Ishikawa (cell line): ENCODE data around the gene NOS3.

Source experiments
- CEBPB ChIP-seq: IDR thresholded peaks from 2 replicates; pipeline ENCODE4 v1.6.1; 2012
- CREB1 ChIP-seq: IDR thresholded peaks from 2 replicates; pipeline ENCODE4 v1.6.1; 2012; ENCODE audit warnings: low read depth
- EGR1 ChIP-seq: IDR thresholded peaks from 2 replicates; pipeline ENCODE4 v1.6.1; 2012
- EP300 ChIP-seq: IDR thresholded peaks from 2 replicates; pipeline ENCODE4 v1.6.1; 2012; ENCODE audit warnings: borderline replicate concordance
- FOXM1 ChIP-seq: IDR thresholded peaks from 2 replicates; pipeline ENCODE4 v1.6.1; 2012; ENCODE audit warnings: low read depth, borderline replicate concordance
- NFIC ChIP-seq: IDR thresholded peaks from 2 replicates; pipeline ENCODE4 v1.6.1; 2012
- RAD21 ChIP-seq: IDR thresholded peaks from 2 replicates; pipeline ENCODE4 v1.6.1; 2012; ENCODE audit warnings: low read depth
- TAF1 ChIP-seq: IDR thresholded peaks from 2 replicates; pipeline ENCODE4 v1.6.1; 2012; ENCODE audit warnings: low read depth, mild to moderate bottlenecking
- TCF12 ChIP-seq: IDR thresholded peaks from 2 replicates; pipeline ENCODE4 v1.6.1; 2012; ENCODE audit warnings: low read depth
- TEAD4 ChIP-seq: IDR thresholded peaks from 2 replicates; pipeline ENCODE4 v1.6.1; 2012
- USF1 ChIP-seq: IDR thresholded peaks from 2 replicates; pipeline ENCODE4 v1.6.1; 2012
- YY1 ChIP-seq: IDR thresholded peaks from 2 replicates; pipeline ENCODE4 v1.6.1; 2012; ENCODE audit warnings: low read depth
- ZBTB7A ChIP-seq: IDR thresholded peaks from 2 replicates; pipeline ENCODE4 v1.6.1; 2012; ENCODE audit warnings: low read depth
- TF ChIP-seq, protein P1 (sequence below): IDR thresholded peaks from 2 replicates; pipeline ENCODE4 v1.6.1; 2012
- TF ChIP-seq, protein P2 (sequence below): IDR thresholded peaks from 2 replicates; pipeline ENCODE4 v1.6.1; 2012; ENCODE audit warnings: low read depth, mild to moderate bottlenecking

NOS3 gene

DNA sequence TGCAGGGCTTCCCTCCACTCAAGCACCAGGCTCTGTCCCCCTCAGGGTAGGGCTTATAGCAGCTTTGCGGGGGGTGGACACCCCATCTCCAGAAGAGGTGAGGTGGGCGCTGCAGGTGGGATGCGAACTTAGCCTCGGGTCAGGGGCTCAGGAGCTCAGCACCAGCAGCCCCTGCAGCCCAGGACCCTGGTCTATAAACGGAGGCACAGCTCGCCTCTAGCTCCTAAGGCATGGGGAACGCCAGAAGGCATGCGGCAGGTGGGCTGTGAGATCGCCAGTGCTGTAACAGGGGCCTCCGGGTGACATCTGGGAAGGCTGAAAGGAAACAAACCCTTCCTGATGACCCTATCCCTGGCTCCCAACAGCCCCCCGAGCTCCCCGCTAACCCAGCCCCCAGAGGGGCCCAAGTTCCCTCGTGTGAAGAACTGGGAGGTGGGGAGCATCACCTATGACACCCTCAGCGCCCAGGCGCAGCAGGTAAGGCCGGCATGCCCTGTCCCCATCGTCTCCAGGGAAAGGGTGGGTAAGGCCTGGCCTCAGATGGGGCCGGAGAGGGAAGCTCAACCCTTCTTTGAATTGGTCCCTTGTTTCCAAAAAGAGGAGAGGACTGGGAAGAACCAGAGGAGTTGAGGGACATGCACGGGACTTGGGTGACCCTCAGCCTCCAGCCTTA lies 4.2 kb downstream of the NOS3 start:
- TF ChIP-seq NFIC (no peak), ZBTB7A (no peak), TEAD4 (no peak), USF1 (no peak)

- TF ChIP-seq, protein P1, sequence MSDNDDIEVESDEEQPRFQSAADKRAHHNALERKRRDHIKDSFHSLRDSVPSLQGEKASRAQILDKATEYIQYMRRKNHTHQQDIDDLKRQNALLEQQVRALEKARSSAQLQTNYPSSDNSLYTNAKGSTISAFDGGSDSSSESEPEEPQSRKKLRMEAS: no peak
- no peak for TF ChIP-seq FOXM1
- no peak for TF ChIP-seq TAF1
- no peak for TF ChIP-seq EGR1
- TF ChIP-seq TEAD4: no peak
- TF ChIP-seq EP300: no peak
Measured at GRCh38 chr7:150996376-150997074, 5.7 kb downstream of the NOS3 start.

DNA sequence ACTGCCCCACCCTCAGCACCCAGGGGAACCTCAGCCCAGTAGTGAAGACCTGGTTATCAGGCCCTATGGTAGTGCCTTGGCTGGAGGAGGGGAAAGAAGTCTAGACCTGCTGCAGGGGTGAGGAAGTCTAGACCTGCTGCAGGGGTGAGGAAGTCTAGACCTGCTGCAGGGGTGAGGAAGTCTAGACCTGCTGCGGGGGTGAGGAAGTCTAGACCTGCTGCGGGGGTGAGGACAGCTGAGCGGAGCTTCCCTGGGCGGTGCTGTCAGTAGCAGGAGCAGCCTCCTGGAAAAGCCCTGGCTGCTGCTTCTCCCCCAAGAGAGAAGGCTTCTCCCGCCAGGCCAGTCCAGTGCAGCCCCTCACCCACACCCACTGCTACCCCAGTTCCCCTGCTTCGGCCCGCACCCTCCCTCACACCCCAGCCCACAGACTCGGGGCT lies 6.3 kb downstream of the NOS3 start:
- TF ChIP-seq, protein P2, sequence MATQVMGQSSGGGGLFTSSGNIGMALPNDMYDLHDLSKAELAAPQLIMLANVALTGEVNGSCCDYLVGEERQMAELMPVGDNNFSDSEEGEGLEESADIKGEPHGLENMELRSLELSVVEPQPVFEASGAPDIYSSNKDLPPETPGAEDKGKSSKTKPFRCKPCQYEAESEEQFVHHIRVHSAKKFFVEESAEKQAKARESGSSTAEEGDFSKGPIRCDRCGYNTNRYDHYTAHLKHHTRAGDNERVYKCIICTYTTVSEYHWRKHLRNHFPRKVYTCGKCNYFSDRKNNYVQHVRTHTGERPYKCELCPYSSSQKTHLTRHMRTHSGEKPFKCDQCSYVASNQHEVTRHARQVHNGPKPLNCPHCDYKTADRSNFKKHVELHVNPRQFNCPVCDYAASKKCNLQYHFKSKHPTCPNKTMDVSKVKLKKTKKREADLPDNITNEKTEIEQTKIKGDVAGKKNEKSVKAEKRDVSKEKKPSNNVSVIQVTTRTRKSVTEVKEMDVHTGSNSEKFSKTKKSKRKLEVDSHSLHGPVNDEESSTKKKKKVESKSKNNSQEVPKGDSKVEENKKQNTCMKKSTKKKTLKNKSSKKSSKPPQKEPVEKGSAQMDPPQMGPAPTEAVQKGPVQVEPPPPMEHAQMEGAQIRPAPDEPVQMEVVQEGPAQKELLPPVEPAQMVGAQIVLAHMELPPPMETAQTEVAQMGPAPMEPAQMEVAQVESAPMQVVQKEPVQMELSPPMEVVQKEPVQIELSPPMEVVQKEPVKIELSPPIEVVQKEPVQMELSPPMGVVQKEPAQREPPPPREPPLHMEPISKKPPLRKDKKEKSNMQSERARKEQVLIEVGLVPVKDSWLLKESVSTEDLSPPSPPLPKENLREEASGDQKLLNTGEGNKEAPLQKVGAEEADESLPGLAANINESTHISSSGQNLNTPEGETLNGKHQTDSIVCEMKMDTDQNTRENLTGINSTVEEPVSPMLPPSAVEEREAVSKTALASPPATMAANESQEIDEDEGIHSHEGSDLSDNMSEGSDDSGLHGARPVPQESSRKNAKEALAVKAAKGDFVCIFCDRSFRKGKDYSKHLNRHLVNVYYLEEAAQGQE: no peak
- TF ChIP-seq TCF12 (no peak), CREB1 (no peak), CEBPB (no peak), ZBTB7A (no peak), TEAD4 (no peak), USF1 (no peak), YY1 (no peak), TAF1 (no peak), FOXM1 (no peak), NFIC (no peak), EP300 (no peak), EGR1 (no peak), RAD21 (no peak)
- TF ChIP-seq, protein P1: no peak

DNA sequence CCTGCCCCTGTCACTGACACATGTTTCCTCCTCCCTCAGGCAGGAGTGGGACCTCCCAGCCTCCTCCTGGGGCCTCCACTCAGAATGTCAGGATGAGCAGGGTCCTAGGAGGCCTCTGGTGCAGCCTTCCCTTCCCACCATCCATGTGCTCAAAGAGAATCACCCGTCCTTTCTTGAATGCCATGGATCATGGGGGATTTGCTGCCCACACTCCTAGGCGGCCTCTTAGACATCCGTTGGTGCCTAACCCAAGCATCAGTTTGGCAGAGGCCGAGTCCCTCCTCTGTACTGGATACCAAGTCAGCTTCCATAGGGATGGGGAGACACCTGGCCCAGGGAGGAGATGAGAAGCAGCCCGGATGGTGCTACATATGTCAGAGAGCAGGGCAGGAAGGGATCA lies 7.0 kb downstream of the NOS3 start:
- TF ChIP-seq TEAD4 (no peak), EGR1 (no peak), ZBTB7A (no peak), EP300 (no peak), USF1 (no peak), CREB1 (no peak), YY1 (no peak), RAD21 (no peak), NFIC (no peak), TCF12 (no peak), FOXM1 (no peak), TAF1 (no peak), CEBPB (no peak)
- TF ChIP-seq, protein P1: no peak
- TF ChIP-seq, protein P2: no peak

DNA sequence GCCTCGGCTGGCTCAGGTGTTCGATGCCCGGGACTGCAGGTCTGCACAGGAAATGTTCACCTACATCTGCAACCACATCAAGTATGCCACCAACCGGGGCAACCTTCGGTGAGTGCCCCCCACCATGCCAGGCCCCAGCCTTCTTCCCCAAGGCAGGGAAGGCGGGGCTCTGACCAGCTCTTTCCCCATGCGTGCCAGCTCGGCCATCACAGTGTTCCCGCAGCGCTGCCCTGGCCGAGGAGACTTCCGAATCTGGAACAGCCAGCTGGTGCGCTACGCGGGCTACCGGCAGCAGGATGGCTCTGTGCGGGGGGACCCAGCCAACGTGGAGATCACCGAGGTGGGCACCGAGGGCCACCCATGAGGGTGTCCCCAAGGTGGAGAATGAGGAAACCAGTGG lies 7.5 kb downstream of the NOS3 start:
- TF ChIP-seq CREB1 (no peak), NFIC (no peak), CEBPB (no peak), TEAD4 (no peak), EGR1 (no peak), ZBTB7A (no peak), RAD21 (no peak), TCF12 (no peak), YY1 (no peak), FOXM1 (no peak), USF1 (no peak), EP300 (no peak), TAF1 (no peak)
- TF ChIP-seq, protein P2: no peak
- TF ChIP-seq, protein P1: no peak
